GM12801 (cell line): ENCODE data around the gene TRIO.

Experiments
- TF ChIP-seq, protein P1 (sequence below): IDR thresholded peaks from one replicate; pipeline ENCODE4 v1.5.1; 2011; ENCODE audit warnings: control low read depth; ENCODE audit not compliant: insufficient read length; ENCODE audit errors: extremely low read depth

TRIO gene

GRCh38 chr5:14298126-14298847, 155.1 kb downstream of the TRIO start:
- TF ChIP-seq, protein P1, sequence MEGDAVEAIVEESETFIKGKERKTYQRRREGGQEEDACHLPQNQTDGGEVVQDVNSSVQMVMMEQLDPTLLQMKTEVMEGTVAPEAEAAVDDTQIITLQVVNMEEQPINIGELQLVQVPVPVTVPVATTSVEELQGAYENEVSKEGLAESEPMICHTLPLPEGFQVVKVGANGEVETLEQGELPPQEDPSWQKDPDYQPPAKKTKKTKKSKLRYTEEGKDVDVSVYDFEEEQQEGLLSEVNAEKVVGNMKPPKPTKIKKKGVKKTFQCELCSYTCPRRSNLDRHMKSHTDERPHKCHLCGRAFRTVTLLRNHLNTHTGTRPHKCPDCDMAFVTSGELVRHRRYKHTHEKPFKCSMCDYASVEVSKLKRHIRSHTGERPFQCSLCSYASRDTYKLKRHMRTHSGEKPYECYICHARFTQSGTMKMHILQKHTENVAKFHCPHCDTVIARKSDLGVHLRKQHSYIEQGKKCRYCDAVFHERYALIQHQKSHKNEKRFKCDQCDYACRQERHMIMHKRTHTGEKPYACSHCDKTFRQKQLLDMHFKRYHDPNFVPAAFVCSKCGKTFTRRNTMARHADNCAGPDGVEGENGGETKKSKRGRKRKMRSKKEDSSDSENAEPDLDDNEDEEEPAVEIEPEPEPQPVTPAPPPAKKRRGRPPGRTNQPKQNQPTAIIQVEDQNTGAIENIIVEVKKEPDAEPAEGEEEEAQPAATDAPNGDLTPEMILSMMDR, result no peak

DNA sequence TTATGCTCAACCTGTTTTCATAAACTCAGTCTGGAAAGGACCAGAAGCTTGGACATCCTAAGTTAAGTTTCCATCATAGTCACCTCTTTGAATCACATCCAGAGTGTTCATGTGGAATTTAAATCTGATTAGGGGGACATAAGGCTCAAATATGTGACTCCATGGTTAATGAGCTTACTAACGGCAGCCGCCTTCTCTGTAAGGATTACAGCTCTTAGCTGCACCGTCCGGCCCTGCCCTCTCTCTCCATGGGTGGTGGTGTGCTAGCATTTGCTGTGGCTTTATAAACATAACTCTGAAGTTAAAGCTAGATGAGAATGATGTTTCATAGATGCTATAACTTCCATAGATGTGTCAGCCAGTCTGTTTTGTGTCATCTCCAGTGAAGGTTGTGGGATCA, 156.5 kb downstream of the TRIO start:
- TF ChIP-seq, protein P1, result no peak

- TF ChIP-seq, protein P1, result no peak
Observed at GRCh38 chr5:14301186-14301585, 158.0 kb downstream of the TRIO start.

DNA sequence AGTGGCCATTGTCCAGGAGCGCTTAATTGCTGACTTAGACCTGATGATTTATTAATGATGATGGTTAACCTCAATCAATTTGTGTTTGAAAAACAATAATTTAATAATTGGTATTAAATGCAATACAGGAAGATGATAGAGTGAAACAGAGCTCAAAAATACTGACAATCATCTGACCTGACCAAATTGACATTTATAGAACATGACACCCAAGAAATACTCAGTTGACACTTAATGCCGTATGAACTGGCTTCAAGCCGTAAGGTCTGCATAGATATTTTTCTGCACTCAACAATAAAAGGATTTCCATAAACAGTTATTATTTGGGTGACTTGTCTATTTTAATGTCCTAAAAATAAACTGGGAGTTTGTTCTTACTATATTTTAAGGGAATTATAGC, 159.2 kb downstream of the TRIO start:
- TF ChIP-seq, protein P1, result no peak

DNA sequence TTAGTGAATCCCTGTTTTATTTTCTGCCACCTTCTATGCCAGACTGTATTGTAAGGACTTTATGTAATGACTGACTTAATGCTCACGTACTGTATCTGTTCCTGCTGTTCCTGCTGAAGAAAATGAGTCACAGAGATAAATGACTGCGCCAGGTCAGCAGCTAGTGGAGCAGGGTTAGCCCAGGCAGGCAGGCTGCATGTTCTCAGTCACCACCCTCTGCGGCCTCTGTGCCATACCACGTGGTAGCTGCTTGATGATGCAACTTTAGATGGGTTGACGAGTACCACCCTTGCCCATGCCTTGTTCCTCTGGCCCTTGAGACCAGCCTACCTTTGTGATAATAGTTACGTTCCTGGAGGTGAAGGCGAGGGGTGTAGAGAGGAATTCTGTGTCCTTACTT, 161.9 kb downstream of the TRIO start:
- TF ChIP-seq, protein P1, result no peak

DNA sequence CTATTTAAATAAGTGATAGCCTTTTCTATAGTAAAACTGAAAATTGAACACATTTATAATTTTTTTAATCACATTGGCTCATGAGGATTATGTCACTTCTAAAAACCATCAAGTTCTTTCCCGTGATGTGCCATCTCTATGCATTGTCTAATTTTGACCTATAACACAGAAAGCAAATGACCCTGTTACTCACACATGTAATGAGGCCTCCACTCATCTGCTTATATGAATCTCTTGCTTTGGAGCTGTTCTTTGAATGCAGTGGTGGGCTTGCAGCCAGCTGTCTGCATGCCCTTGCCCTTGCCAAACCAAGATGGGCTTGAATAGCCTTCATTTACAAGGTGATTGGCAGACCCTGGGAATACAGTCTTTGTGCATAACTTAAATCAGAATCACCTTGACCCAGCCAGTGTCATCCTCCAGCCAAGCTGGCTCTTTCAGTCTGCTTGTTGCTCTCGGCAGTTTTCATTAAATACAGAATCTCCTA, 163.2 kb downstream of the TRIO start:
- TF ChIP-seq, protein P1, result no peak

DNA sequence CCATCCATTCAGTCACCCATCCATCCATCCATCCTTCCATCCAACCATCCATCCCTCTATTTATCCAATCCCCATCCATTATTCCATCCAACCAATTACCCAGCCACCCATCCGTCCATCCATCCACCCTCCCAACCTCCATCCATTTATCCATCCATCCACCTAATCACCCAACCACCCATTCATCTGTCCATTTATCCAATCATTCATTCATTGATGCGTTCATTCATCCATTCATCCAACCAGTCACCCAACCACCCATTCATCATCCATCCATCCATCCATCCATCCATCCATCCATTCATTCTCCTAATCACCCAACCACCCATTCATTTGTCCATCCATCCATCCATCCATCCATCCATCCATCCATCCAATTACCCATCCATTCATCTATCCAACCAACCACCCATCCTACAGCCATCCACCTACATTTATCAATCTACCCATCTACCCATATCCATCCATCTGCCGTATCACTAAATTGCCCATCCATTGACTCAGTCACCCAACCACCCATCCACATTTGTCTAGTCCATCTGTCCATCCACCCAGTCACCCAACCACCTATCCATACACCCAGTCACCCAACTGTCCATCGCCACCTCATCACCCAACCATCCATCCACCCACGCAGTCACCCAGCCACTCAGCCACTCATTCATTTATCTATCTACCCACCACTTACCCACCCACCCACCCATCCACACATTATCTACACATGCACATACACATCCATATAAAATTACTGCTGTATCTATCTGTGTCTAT, 165.4 kb downstream of the TRIO start:
- TF ChIP-seq, protein P1, result no peak
